NB4 (cell line): Measurements from ENCODE around the gene BNC2.
A peak's percentile ranks its signal among the peaks of the same experiment; 100 is the strongest.
"Not testable (repeated sequence)": the region's sequence is repeated elsewhere in the genome, so short reads cannot be mapped to it uniquely, and the experiment has no call there.

Experiments used
- DNase-seq: peaks from one replicate; pipeline ENCODE4 v3.0.0; 2010; ENCODE audit warnings: low read depth
- H3K4me3 ChIP-seq: one replicate; pipeline ENCODE4 v1.5.1; 2011; ENCODE audit warnings: mild to moderate bottlenecking, low read depth, low read length, moderate library complexity
- MYC ChIP-seq: IDR thresholded peaks from 2 replicates; pipeline ENCODE4 v1.6.1; 2011; ENCODE audit warnings: low read depth, low read length
- POLR2A ChIP-seq: IDR thresholded peaks from 2 replicates; pipeline ENCODE4 v1.6.1; 2011; ENCODE audit warnings: mild to moderate bottlenecking; ENCODE audit not compliant: insufficient read length; ENCODE audit errors: extremely low read depth
- TF ChIP-seq, protein P1 (sequence below): IDR thresholded peaks from 2 replicates; pipeline ENCODE4 v1.6.1; 2011; ENCODE audit warnings: low read depth, low read length
- TF ChIP-seq, protein P2 (sequence below): IDR thresholded peaks from one replicate; pipeline ENCODE4 v1.5.1; 2012; ENCODE audit warnings: low read depth, low read length

BNC2 gene

DNA sequence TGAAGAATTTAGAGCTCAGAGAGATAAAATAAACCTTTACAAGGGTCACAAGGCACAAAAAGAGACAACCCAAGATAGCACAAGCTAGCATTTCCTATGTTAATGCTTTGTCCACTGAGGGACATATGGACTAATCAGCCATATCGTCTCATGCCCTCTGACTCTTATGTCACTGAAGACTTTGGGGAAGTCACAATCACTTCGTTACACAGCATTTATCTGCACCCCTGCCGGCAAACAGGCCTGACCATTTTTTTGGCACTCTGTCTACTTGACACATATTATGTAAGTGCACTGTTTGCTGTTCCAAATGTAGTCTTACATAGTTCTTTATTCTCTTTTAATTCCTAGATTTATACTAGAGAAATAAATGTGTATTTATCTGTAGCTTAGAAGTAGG, 13.9 kb upstream of the BNC2 start:
- peak; percentile 88 for DNase-seq
- TF ChIP-seq MYC: 0 out of 2 replicates have a peak, but pooled peaks have one; percentile 37
- TF ChIP-seq, protein P1, sequence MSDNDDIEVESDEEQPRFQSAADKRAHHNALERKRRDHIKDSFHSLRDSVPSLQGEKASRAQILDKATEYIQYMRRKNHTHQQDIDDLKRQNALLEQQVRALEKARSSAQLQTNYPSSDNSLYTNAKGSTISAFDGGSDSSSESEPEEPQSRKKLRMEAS: peak; percentile 48; the same call in 1 of the 2 replicates
- TF ChIP-seq, protein P2, sequence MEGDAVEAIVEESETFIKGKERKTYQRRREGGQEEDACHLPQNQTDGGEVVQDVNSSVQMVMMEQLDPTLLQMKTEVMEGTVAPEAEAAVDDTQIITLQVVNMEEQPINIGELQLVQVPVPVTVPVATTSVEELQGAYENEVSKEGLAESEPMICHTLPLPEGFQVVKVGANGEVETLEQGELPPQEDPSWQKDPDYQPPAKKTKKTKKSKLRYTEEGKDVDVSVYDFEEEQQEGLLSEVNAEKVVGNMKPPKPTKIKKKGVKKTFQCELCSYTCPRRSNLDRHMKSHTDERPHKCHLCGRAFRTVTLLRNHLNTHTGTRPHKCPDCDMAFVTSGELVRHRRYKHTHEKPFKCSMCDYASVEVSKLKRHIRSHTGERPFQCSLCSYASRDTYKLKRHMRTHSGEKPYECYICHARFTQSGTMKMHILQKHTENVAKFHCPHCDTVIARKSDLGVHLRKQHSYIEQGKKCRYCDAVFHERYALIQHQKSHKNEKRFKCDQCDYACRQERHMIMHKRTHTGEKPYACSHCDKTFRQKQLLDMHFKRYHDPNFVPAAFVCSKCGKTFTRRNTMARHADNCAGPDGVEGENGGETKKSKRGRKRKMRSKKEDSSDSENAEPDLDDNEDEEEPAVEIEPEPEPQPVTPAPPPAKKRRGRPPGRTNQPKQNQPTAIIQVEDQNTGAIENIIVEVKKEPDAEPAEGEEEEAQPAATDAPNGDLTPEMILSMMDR: no peak
- TF ChIP-seq POLR2A: no peak
- peak overlapping the region; percentile 5 for H3K4me3 ChIP-seq

DNA sequence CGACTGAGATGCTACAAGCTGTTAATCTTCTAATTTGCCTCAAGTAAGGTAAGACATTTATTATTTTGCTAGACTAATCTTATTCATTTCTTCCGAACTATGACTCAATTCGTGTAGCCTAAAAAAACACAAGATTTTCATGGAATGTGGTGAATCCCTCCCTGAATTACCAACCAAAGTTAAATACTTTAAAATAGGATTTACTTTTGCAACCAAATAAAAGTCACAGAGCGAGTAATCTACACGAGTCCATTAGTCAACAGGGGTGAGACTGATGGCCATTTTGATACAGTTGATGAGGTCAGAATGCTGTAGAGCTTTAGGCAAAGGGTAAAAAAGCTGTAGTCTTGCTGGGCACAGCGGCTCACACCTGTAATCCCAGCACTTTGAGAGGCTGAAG, 13.1 kb upstream of the BNC2 start:
- H3K4me3 ChIP-seq: no peak overlapping the region
- DNase-seq: no peak
- TF ChIP-seq, protein P1: no peak
- TF ChIP-seq, protein P2: no peak
- TF ChIP-seq POLR2A (no peak), MYC (no peak)

DNA sequence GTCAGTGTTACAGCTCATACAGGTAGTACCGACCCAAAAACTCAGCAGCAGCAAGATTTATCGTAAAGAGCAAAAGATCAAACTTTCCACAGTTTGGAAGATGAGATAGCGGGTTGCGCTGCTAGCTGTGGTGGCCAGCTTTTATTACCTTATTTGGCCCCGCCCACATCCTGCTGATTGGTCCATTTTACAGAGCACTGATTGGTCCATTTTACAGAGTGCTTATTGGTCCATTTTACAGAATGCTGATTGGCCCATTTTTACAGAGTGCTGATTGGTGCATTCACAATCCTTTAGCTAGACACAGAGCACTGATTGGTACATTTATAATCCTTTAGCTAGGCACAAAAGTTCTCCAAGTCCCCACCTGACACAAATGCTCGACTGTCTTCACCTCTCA, 12.0 kb upstream of the BNC2 start:
- not testable (repeated sequence) for DNase-seq, H3K4me3 ChIP-seq

DNA sequence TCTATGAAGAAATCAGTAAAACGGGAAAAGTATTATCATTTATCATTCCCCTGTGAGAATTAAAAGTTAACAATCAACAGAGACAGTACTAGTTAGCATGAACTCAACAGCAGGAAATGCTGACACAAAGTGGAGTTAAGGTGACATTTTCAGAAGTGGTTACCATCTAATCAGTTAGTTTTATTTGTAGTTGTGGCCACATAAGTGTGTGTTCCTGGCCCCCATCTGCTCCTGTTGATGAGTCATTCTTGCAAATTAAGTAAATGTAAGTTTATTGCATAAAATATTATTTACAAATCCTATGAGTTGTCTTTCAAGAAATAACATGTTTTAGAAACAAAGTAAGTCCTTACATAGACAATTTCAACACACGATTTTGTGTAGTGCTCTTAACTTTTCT, 8.9 kb upstream of the BNC2 start:
- DNase-seq: peak; percentile 74
- no peak overlapping the region for H3K4me3 ChIP-seq
- TF ChIP-seq, protein P1: no peak
- TF ChIP-seq POLR2A: no peak
- no peak for TF ChIP-seq MYC

DNA sequence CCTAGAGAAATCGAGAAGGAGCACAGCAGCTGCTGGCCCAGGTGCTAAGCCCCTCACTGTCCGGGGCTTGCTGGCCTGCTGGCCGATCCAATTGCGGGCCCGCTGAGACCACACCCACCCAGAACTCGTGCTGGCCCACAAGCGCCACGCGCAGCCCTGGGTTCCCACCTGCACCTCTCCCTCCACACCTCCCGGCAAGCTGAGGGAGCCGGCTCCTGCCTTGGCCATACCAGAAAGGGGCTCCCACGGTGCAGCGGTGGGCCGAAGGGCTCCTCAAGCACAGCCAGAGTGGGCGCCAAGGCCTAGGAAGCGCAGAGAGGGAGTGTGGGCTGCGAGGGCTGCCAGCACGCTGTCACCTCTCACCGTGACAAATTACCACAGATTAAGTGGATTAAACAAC, 6.8 kb upstream of the BNC2 start:
- no peak overlapping the region for H3K4me3 ChIP-seq
- no peak for DNase-seq
- no peak for TF ChIP-seq POLR2A
- TF ChIP-seq, protein P1: no peak
- TF ChIP-seq MYC: no peak
- TF ChIP-seq, protein P2: no peak

DNA sequence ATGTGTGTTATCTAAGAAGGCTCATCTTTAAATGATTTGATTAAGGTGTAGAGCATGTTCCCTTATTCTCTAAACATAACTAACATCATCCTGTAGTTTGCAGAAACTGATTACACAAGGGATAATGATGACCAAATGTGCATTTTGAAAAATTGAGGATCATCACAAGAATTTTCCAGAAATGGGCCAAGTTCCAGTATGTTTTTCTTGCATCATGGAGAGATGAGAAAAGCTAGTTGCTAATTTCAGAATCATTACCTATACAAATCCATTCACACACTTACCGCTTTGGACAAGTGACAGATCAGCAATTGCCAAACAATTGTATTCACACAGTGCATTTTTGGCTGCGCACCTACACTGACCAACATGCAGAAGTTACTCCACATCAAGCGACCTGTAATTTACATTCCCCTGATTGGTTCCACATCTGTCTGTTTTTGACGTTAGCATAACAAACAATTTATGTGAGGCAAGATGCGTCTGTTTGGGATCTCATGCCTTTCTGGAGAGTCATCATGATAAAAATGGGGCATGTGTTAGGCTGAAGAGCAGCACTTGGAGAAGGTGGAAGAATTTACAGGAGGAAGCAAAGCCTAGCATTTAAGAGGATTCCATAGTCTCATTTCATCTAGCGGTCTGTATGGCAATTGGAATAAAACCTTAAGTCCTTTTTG, 2.8 kb upstream of the BNC2 start:
- TF ChIP-seq, protein P1: no peak
- TF ChIP-seq POLR2A (no peak), MYC (no peak)
- TF ChIP-seq, protein P2: no peak
- no peak overlapping the region for H3K4me3 ChIP-seq
- no peak for DNase-seq
